K562 (cell line): ENCODE results near the gene NCCRP1. TPM values are rescaled to one million over a fixed set of nuclear protein-coding genes. Genes with fewer than 3 reads are reported as not detected.

Source experiments
- CREB1 ChIP-seq, 2 experiments: sonication (generic) in 1 of 2; formaldehyde crosslinking in 1 of 2; IDR thresholded peaks; 2 replicates each; pipeline versions ENCODE4 v1.6.1 to v1.8.0; 2012 to 2022; ENCODE audit warnings: inconsistent platforms in 1 of 2, mild to moderate bottlenecking in 1 of 2, missing genetic modification reagents in 1 of 2, moderate library complexity in 1 of 2
- DMBX1 ChIP-seq: fragments of 250-450 bp; sonication (Bioruptor Pico); IDR thresholded peaks from 2 replicates; pipeline ENCODE4 v1.8.0; 2022; ENCODE audit warnings: inconsistent platforms, mild to moderate bottlenecking, moderate library complexity, borderline replicate concordance
- ELF1 ChIP-seq: fragments of 200-800 bp; sonication (Bioruptor generic); IDR thresholded peaks from 2 replicates; pipeline ENCODE4 v1.6.1; 2016; ENCODE audit warnings: missing genetic modification characterization, missing compliant biosample characterization
- ELF4 ChIP-seq: fragments of 450-650 bp; formaldehyde crosslinking; IDR thresholded peaks from 2 replicates; pipeline ENCODE4 v1.4.0; 2022; ENCODE audit warnings: missing genetic modification characterization
- ESRRA ChIP-seq: fragments of 450-650 bp; IDR thresholded peaks from 2 replicates; pipeline ENCODE4 v1.6.1; 2014; ENCODE audit warnings: low read depth, mild to moderate bottlenecking, moderate library complexity, borderline replicate concordance
- ETS2 ChIP-seq: IDR thresholded peaks from 2 replicates; pipeline ENCODE4 v1.6.1; 2016; ENCODE audit warnings: borderline replicate concordance, missing genetic modification characterization, mild to moderate bottlenecking, moderate library complexity, missing compliant biosample characterization; ENCODE audit not compliant: poor library complexity, severe bottlenecking
- HDAC6 ChIP-seq: IDR thresholded peaks from 2 replicates; pipeline ENCODE4 v1.6.1; 2012; ENCODE audit warnings: low read depth, mild to moderate bottlenecking, control low read depth, inconsistent platforms, low read length, moderate library complexity
- JUNB ChIP-seq: fragments of 450-650 bp; formaldehyde crosslinking; conservative IDR thresholded peaks from 2 replicates; pipeline ENCODE4 v1.4.0; 2020; ENCODE audit warnings: mild to moderate bottlenecking
- RFX5 ChIP-seq: IDR thresholded peaks from 2 replicates; pipeline ENCODE4 v1.6.1; 2011; ENCODE audit warnings: low read depth, mild to moderate bottlenecking, improper control_type of control experiment, low read length
- SMC3 ChIP-seq: conservative IDR thresholded peaks from 2 replicates; pipeline ENCODE4 v1.6.1; 2011; ENCODE audit warnings: low read depth, low read length, improper control_type of control experiment; ENCODE audit not compliant: insufficient read depth
- ZFX ChIP-seq: sonication (generic); formaldehyde crosslinking; IDR thresholded peaks from 2 replicates; pipeline ENCODE4 v1.8.0; 2022; ENCODE audit warnings: mild to moderate bottlenecking, missing genetic modification reagents, moderate library complexity
- ZNF764 ChIP-seq: fragments of 250-450 bp; sonication (Bioruptor Pico); IDR thresholded peaks from 2 replicates; pipeline ENCODE4 v1.4.0; 2020; ENCODE audit warnings: low read depth, mild to moderate bottlenecking, moderate library complexity
- polyA plus RNA-seq, 8 experiments: library from polyadenylated mRNA; depleted of rRNA in 4 of 8; stranded (reverse) in 5 of 8; unstranded in 3 of 8; fragments of >200 nt; fragmentation: Nextera tagmentation in 2 of 8; fragmentation: Illumina TruSeq in 1 of 8; extraction: Ambion mirVana in 2 of 8; extraction: Trizol in 1 of 8; gene quantifications; 2 replicates each; pipeline versions ENCODE4 v1.2.1 to v1.2.3, GENCODE V29; 2011 to 2014; ENCODE audit warnings: inconsistent platforms in 1 of 8, missing spikeins in 1 of 8
- total RNA-seq, 7 experiments: library from RNA; depleted of rRNA in 6 of 7; stranded (reverse); fragments of >200 nt in 6 of 7; fragmentation: Illumina TruSeq in 2 of 7; extraction: Trizol in 2 of 7; gene quantifications; 2 replicates each; pipeline versions ENCODE4 v1.2.1 to v1.2.3, GENCODE V29; 2011 to 2021; ENCODE audit warnings: low replicate concordance in 1 of 7
- TF ChIP-seq, protein P1 (sequence below): fragments of 250-450 bp; sonication (Bioruptor Pico); IDR thresholded peaks from 2 replicates; pipeline ENCODE4 v1.6.1; 2021; ENCODE audit warnings: mild to moderate bottlenecking
- TF ChIP-seq, protein P2 (sequence below): fragments of 250-450 bp; sonication (Bioruptor Pico); IDR thresholded peaks from 2 replicates; pipeline ENCODE4 v1.4.0; 2020; ENCODE audit warnings: borderline replicate concordance
- TF ChIP-seq, protein P3 (sequence below): fragments of 250-450 bp; sonication (Bioruptor Pico); IDR thresholded peaks from 2 replicates; pipeline ENCODE4 v1.4.0; 2020
- TF ChIP-seq, protein P4 (sequence below): fragments of 250-450 bp; sonication (Bioruptor Pico); IDR thresholded peaks from 2 replicates; pipeline ENCODE4 v1.8.0; 2021; ENCODE audit warnings: moderate library complexity, mild to moderate bottlenecking, inconsistent platforms
- TF ChIP-seq, protein P5 (sequence below): fragments of 250-450 bp; sonication (Bioruptor Pico); IDR thresholded peaks from 2 replicates; pipeline ENCODE4 v1.8.0; 2022; ENCODE audit warnings: moderate library complexity, mild to moderate bottlenecking, inconsistent platforms
- TF ChIP-seq, protein P6 (sequence below): sonication (generic); formaldehyde crosslinking; IDR thresholded peaks from 2 replicates; pipeline ENCODE4 v1.9.0; 2022; ENCODE audit warnings: mild to moderate bottlenecking, missing genetic modification reagents

NCCRP1 gene
- total and polyA plus RNA-seq, 9 of the 15 experiments (the other 6 are each of a cell fraction or from before 2014, with no cell fraction given), result 0.05 TPM; not detected in 8

DNA sequence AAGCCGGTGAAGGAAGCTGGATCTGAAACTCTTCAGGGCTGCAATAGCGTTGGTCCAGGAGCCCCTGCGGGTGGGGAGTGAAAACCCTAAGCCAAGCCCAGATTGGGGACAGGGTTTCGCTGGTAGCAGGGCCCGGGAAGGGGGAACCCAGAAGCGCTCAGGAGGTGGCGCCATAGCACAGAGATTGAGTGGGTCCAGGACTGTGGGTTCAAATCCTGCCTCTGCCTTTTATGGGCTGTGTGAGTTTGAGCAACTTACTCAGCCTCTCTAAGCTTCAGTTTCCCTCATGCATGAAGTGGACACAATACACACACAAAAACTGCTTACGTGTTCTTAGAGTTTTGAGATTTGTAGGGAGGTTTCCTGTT, 15.6 kb downstream of the NCCRP1 start (continued):
- TF ChIP-seq ETS2 (tag), result no peak
- TF ChIP-seq, protein P1, sequence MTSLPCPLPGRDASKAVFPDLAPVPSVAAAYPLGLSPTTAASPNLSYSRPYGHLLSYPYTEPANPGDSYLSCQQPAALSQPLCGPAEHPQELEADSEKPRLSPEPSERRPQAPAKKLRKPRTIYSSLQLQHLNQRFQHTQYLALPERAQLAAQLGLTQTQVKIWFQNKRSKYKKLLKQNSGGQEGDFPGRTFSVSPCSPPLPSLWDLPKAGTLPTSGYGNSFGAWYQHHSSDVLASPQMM (CRISPR knock-in tag), result no peak
- no peak for TF ChIP-seq ELF4
- peak; percentile 93 for TF ChIP-seq SMC3
- TF ChIP-seq, protein P2, sequence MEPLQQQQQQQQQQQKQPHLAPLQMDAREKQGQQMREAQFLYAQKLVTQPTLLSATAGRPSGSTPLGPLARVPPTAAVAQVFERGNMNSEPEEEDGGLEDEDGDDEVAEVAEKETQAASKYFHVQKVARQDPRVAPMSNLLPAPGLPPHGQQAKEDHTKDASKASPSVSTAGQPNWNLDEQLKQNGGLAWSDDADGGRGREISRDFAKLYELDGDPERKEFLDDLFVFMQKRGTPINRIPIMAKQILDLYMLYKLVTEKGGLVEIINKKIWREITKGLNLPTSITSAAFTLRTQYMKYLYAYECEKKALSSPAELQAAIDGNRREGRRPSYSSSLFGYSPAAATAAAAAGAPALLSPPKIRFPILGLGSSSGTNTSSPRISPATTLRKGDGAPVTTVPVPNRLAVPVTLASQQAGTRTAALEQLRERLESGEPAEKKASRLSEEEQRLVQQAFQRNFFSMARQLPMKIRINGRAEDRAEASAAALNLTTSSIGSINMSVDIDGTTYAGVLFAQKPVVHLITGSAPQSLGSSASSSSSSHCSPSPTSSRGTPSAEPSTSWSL (CRISPR knock-in tag), result no peak
- 0 out of 2 replicates have a peak, but pooled peaks have one; percentile 16 for TF ChIP-seq ESRRA
- TF ChIP-seq, protein P3, sequence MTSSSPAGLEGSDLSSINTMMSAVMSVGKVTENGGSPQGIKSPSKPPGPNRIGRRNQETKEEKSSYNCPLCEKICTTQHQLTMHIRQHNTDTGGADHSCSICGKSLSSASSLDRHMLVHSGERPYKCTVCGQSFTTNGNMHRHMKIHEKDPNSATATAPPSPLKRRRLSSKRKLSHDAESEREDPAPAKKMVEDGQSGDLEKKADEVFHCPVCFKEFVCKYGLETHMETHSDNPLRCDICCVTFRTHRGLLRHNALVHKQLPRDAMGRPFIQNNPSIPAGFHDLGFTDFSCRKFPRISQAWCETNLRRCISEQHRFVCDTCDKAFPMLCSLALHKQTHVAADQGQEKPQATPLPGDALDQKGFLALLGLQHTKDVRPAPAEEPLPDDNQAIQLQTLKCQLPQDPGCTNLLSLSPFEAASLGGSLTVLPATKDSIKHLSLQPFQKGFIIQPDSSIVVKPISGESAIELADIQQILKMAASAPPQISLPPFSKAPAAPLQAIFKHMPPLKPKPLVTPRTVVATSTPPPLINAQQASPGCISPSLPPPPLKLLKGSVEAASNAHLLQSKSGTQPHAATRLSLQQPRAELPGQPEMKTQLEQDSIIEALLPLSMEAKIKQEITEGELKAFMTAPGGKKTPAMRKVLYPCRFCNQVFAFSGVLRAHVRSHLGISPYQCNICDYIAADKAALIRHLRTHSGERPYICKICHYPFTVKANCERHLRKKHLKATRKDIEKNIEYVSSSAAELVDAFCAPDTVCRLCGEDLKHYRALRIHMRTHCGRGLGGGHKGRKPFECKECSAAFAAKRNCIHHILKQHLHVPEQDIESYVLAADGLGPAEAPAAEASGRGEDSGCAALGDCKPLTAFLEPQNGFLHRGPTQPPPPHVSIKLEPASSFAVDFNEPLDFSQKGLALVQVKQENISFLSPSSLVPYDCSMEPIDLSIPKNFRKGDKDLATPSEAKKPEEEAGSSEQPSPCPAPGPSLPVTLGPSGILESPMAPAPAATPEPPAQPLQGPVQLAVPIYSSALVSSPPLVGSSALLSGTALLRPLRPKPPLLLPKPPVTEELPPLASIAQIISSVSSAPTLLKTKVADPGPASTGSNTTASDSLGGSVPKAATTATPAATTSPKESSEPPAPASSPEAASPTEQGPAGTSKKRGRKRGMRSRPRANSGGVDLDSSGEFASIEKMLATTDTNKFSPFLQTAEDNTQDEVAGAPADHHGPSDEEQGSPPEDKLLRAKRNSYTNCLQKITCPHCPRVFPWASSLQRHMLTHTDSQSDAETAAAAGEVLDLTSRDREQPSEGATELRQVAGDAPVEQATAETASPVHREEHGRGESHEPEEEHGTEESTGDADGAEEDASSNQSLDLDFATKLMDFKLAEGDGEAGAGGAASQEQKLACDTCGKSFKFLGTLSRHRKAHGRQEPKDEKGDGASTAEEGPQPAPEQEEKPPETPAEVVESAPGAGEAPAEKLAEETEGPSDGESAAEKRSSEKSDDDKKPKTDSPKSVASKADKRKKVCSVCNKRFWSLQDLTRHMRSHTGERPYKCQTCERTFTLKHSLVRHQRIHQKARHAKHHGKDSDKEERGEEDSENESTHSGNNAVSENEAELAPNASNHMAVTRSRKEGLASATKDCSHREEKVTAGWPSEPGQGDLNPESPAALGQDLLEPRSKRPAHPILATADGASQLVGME (CRISPR knock-in tag), result no peak
- TF ChIP-seq ZFX (CRISPR knock-in tag), result no peak
- TF ChIP-seq ZNF764 (CRISPR knock-in tag), result no peak
- TF ChIP-seq, protein P4, sequence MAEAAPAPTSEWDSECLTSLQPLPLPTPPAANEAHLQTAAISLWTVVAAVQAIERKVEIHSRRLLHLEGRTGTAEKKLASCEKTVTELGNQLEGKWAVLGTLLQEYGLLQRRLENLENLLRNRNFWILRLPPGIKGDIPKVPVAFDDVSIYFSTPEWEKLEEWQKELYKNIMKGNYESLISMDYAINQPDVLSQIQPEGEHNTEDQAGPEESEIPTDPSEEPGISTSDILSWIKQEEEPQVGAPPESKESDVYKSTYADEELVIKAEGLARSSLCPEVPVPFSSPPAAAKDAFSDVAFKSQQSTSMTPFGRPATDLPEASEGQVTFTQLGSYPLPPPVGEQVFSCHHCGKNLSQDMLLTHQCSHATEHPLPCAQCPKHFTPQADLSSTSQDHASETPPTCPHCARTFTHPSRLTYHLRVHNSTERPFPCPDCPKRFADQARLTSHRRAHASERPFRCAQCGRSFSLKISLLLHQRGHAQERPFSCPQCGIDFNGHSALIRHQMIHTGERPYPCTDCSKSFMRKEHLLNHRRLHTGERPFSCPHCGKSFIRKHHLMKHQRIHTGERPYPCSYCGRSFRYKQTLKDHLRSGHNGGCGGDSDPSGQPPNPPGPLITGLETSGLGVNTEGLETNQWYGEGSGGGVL (CRISPR knock-in tag), result no peak
- TF ChIP-seq, protein P5, sequence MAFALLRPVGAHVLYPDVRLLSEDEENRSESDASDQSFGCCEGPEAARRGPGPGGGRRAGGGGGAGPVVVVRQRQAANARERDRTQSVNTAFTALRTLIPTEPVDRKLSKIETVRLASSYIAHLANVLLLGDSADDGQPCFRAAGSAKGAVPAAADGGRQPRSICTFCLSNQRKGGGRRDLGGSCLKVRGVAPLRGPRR, result no peak
- TF ChIP-seq, protein P6, sequence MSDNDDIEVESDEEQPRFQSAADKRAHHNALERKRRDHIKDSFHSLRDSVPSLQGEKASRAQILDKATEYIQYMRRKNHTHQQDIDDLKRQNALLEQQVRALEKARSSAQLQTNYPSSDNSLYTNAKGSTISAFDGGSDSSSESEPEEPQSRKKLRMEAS (CRISPR knock-in tag), result no peak
- no peak for TF ChIP-seq DMBX1 (CRISPR knock-in tag)
- no peak for TF ChIP-seq RFX5
- TF ChIP-seq ELF1, result no peak
- no peak for TF ChIP-seq HDAC6
- no peak for TF ChIP-seq JUNB (CRISPR knock-in tag)
- TF ChIP-seq CREB1 (IDR thresholded peaks at IDR 0.05), result no peak
- TF ChIP-seq CREB1 (CRISPR knock-in tag; IDR thresholded peaks at IDR 0.05), result no peak
